ENCODE data around the gene CCL11.

Gene CCL11

GRCh38 chr17:34301986-34302385, 16.4 kb downstream of the CCL11 start (continued):
- TF ChIP-seq, protein P1, sequence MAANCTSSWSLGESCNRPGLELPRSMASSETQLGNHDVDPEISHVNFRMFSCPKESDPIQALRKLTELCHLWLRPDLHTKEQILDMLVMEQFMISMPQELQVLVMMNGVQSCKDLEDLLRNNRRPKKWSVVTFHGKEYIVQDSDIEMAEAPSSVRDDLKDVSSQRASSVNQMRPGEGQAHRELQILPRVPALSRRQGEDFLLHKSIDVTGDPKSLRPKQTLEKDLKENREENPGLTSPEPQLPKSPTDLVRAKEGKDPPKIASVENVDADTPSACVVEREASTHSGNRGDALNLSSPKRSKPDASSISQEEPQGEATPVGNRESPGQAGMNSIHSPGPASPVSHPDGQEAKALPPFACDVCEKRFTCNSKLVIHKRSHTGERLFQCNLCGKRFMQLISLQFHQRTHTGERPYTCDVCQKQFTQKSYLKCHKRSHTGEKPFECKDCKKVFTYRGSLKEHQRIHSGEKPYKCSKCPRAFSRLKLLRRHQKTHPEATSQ (tag by site-specific recombination; IDR thresholded peaks at IDR 0.05) = no peak
- TF ChIP-seq ZNF501 (tag by site-specific recombination; IDR thresholded peaks at IDR 0.05) (no peak), HOXC10 (CRISPR knock-in tag; IDR thresholded peaks at IDR 0.05) (no peak), ZNF544 (tag by site-specific recombination; IDR thresholded peaks at IDR 0.05) (no peak)

- no peaks in the 10 kb centered on the region for H3K9me3 ChIP-seq (ENCODE audit: control insufficient read depth, insufficient read depth, low read depth, low read length)
- no peaks in the 10 kb centered on the region; the same call in 1 of the 2 replicates for H3K4me1 ChIP-seq (ENCODE audit: control insufficient read depth, insufficient read depth, low read length)
- POLR2A ChIA-PET = no interaction called here
- CTCF ChIA-PET = interaction anchor here (1.1 to 15.4 kb wide), 3 partner anchors 26 to 102 kb away, joined by 3 to 206 read pairs (median 36); partner anchors contain the start of gene CCL1
- no peaks in the 10 kb centered on the region for H3K36me3 ChIP-seq (ENCODE audit: control insufficient read depth in 2 of 2, insufficient read depth in 1 of 2, low read length in 2 of 2)
- no peak overlapping the region for H3K27ac ChIP-seq (ENCODE audit: extremely low read depth, low read depth, low read length)
- TF ChIP-seq ZNF426 (tag by site-specific recombination; IDR thresholded peaks at IDR 0.05) (no peak), SETDB1 (IDR thresholded peaks at IDR 0.05; ENCODE audit: insufficient read length, low read length) (no peak), ZNF354C (tag by site-specific recombination; IDR thresholded peaks at IDR 0.05; ENCODE audit: borderline replicate concordance, low read depth) (no peak), INSM2 (tag by site-specific recombination; IDR thresholded peaks at IDR 0.05) (no peak), ZNF169 (tag by site-specific recombination; IDR thresholded peaks at IDR 0.05) (no peak), ZSCAN4 (tag by site-specific recombination; IDR thresholded peaks at IDR 0.05) (no peak), ZNF664 (tag by site-specific recombination; IDR thresholded peaks at IDR 0.05) (no peak), ZNF768 (tag by site-specific recombination; IDR thresholded peaks at IDR 0.05) (no peak), REPIN1 (tag by site-specific recombination; IDR thresholded peaks at IDR 0.05; ENCODE audit: low read depth) (no peak), GLIS2 (tag by site-specific recombination; IDR thresholded peaks at IDR 0.05) (no peak), ZBTB48 (tag by site-specific recombination; IDR thresholded peaks at IDR 0.05) (no peak), ZNF391 (tag by site-specific recombination; IDR thresholded peaks at IDR 0.05; ENCODE audit: borderline replicate concordance, low read depth) (no peak), ZNF155 (tag by site-specific recombination; IDR thresholded peaks at IDR 0.05) (no peak)
- TF ChIP-seq, protein P2, sequence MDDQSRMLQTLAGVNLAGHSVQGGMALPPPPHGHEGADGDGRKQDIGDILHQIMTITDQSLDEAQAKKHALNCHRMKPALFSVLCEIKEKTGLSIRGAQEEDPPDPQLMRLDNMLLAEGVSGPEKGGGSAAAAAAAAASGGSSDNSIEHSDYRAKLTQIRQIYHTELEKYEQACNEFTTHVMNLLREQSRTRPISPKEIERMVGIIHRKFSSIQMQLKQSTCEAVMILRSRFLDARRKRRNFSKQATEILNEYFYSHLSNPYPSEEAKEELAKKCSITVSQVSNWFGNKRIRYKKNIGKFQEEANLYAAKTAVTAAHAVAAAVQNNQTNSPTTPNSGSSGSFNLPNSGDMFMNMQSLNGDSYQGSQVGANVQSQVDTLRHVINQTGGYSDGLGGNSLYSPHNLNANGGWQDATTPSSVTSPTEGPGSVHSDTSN (CRISPR knock-in tag; IDR thresholded peaks at IDR 0.05) = no peak
- TF ChIP-seq, protein P3, sequence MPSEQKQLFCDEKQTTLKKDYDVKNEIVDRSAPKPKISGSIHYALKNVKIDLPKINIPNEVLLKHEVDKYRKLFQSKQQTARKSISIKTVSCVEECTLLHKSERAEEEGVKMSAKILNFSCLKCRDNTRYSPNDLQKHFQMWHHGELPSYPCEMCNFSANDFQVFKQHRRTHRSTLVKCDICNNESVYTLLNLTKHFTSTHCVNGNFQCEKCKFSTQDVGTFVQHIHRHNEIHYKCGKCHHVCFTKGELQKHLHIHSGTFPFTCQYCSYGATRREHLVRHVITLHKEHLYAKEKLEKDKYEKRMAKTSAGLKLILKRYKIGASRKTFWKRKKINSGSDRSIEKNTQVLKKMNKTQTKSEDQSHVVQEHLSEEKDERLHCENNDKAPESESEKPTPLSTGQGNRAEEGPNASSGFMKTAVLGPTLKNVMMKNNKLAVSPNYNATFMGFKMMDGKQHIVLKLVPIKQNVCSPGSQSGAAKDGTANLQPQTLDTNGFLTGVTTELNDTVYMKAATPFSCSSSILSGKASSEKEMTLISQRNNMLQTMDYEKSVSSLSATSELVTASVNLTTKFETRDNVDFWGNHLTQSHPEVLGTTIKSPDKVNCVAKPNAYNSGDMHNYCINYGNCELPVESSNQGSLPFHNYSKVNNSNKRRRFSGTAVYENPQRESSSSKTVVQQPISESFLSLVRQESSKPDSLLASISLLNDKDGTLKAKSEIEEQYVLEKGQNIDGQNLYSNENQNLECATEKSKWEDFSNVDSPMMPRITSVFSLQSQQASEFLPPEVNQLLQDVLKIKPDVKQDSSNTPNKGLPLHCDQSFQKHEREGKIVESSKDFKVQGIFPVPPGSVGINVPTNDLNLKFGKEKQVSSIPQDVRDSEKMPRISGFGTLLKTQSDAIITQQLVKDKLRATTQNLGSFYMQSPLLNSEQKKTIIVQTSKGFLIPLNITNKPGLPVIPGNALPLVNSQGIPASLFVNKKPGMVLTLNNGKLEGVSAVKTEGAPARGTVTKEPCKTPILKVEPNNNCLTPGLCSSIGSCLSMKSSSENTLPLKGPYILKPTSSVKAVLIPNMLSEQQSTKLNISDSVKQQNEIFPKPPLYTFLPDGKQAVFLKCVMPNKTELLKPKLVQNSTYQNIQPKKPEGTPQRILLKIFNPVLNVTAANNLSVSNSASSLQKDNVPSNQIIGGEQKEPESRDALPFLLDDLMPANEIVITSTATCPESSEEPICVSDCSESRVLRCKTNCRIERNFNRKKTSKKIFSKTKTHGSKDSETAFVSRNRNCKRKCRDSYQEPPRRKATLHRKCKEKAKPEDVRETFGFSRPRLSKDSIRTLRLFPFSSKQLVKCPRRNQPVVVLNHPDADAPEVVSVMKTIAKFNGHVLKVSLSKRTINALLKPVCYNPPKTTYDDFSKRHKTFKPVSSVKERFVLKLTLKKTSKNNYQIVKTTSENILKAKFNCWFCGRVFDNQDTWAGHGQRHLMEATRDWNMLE (tag by site-specific recombination; conservative IDR thresholded peaks at IDR 0.05; ENCODE audit: low read depth) = no peak
- no peak overlapping the region for H3K4me3 ChIP-seq (ENCODE audit: low read depth, low read length)
Observed at GRCh38 chr17:34302636-34303035, 17.1 kb downstream of the CCL11 start.

All from HEK293 (cell line).